OCI-LY7 (cell line): ENCODE results near the gene CELF2. TPM values are rescaled to one million over a fixed set of nuclear protein-coding genes. Genes with fewer than 3 reads are reported as not detected.

ENCODE experiments used
- BruUV-seq: library from RNA; stranded (reverse); fragments of 400-500 nt; replicated peaks from 2 replicates; lab custom pipeline; 2021; lab: Mats Ljungman, UMichigan
- CTCF ChIA-PET: fragments of 300-600 bp; sonication (Branson Sonifier 250); formaldehyde crosslinking; loops from one replicate; lab custom pipeline; 2022; ENCODE audit warnings: antibody characterized with exemption; ENCODE audit not compliant: unreplicated experiment; lab: Charles Lee
- POLR2A ChIA-PET: fragments of 300-600 bp; sonication (Branson Sonifier 250); formaldehyde crosslinking; loops from one replicate; lab custom pipeline; 2022; ENCODE audit warnings: antibody characterized with exemption; lab: Charles Lee
- DNase-seq: peaks from one replicate; pipeline ENCODE4 v3.0.0-alpha.2; 2015; ENCODE audit warnings: low spot score
- H2AFZ ChIP-seq: fragments of 200-600 bp; sonication (generic), shearing (Covaris generic); 2 replicates; pipeline ENCODE4 v1.6.1; 2014; ENCODE audit warnings: mild to moderate bottlenecking, antibody characterized with exemption, low read length, moderate library complexity
- H3K27ac ChIP-seq: fragments of 200-600 bp; sonication (generic); 2 replicates; pipeline ENCODE4 v1.5.1; 2014; ENCODE audit warnings: mixed run types, low read depth, mild to moderate bottlenecking, moderate library complexity, low read length, inconsistent platforms; ENCODE audit not compliant: poor library complexity, severe bottlenecking
- H3K36me3 ChIP-seq: fragments of 200-600 bp; sonication (generic); 2 replicates; pipeline ENCODE4 v1.6.1; 2014; ENCODE audit warnings: mild to moderate bottlenecking, antibody characterized with exemption, low read length, moderate library complexity, mixed read lengths; ENCODE audit not compliant: insufficient read depth
- H3K4me1 ChIP-seq: fragments of 200-600 bp; sonication (generic); 2 replicates; pipeline ENCODE4 v1.5.1; 2014; ENCODE audit warnings: mild to moderate bottlenecking, low read length; ENCODE audit not compliant: insufficient read depth, poor library complexity, severe bottlenecking
- H3K4me2 ChIP-seq: fragments of 200-600 bp; sonication (generic); 2 replicates; pipeline ENCODE4 v1.6.1; 2014; ENCODE audit warnings: mild to moderate bottlenecking, low read length
- H3K4me3 ChIP-seq: fragments of 200-600 bp; sonication (generic); 2 replicates; pipeline ENCODE4 v1.5.1; 2014; ENCODE audit warnings: mild to moderate bottlenecking, low read depth, low read length; ENCODE audit not compliant: poor library complexity, severe bottlenecking
- H3K79me2 ChIP-seq: fragments of 200-600 bp; sonication (generic); 2 replicates; pipeline ENCODE4 v1.6.1; 2016; ENCODE audit warnings: low read depth, mild to moderate bottlenecking, low read length, moderate library complexity, mixed read lengths; ENCODE audit not compliant: insufficient read depth
- H3K9me2 ChIP-seq: fragments of 200-600 bp; sonication (generic); 2 replicates; pipeline ENCODE4 v1.6.1; 2016; ENCODE audit warnings: mild to moderate bottlenecking, low read length, mixed read lengths; ENCODE audit not compliant: insufficient read depth
- H3K9me3 ChIP-seq: fragments of 200-600 bp; sonication (generic); 2 replicates; pipeline ENCODE4 v1.6.1; 2014; ENCODE audit warnings: mild to moderate bottlenecking, mixed run types, low read length, mixed read lengths
- H4K20me1 ChIP-seq: fragments of 200-600 bp; sonication (generic); 2 replicates; pipeline ENCODE4 v1.6.1; 2014; ENCODE audit warnings: mild to moderate bottlenecking, antibody characterized with exemption, low read length, moderate library complexity, mixed read lengths; ENCODE audit not compliant: insufficient read depth
- EZH2phosphoT487 ChIP-seq: fragments of 200-600 bp; sonication (generic); IDR thresholded peaks from 2 replicates; pipeline ENCODE4 v1.6.1; 2018; ENCODE audit warnings: low read depth, borderline replicate concordance, mild to moderate bottlenecking, mixed run types, antibody characterized with exemption, low read length, moderate library complexity, mixed read lengths
- intact Hi-C: fragments of 100-400 bp; cut with micrococcal nuclease; formaldehyde crosslinking; loops from one replicate; pipeline ENCODE4 v1.10.0; 2022; ENCODE audit not compliant: unreplicated experiment
- total RNA-seq, 2 experiments: library from RNA; depleted of rRNA in 1 of 2; stranded (reverse); fragments of >200 nt in 1 of 2; shearing (Covaris generic) in 1 of 2; gene quantifications; 2 replicates each; pipeline ENCODE4 v1.2.3, GENCODE V29; 2014 to 2022
- TF ChIP-seq, protein P1 (sequence below): fragments of 200-600 bp; sonication (generic); conservative IDR thresholded peaks from 2 replicates; pipeline ENCODE4 v1.5.1; 2014; ENCODE audit warnings: mild to moderate bottlenecking, antibody characterized with exemption, low read length, moderate library complexity, mixed read lengths

CELF2 gene
- total RNA-seq, 2 experiments from 2014 or later, result 5.4 to 19.1 TPM

GRCh38 chr10:11299125-11299524, 281.5 kb downstream of the CELF2 start:
- no peaks in the 10 kb centered on the region for H3K79me2 ChIP-seq
- no peak overlapping the region for H3K4me2 ChIP-seq
- H3K4me3 ChIP-seq, result no peak overlapping the region
- no peaks in the 10 kb centered on the region for H3K9me3 ChIP-seq
- H4K20me1 ChIP-seq, result no peaks in the 10 kb centered on the region
- no TSS peak for BruUV-seq
- ChIA-PET CTCF (no interaction called here), POLR2A (interaction anchor here (0.7 kb wide), 1 partner anchor 296 kb away, joined by 3 read pairs; no protein-coding TSS in a partner anchor)
- TF ChIP-seq, protein P1, sequence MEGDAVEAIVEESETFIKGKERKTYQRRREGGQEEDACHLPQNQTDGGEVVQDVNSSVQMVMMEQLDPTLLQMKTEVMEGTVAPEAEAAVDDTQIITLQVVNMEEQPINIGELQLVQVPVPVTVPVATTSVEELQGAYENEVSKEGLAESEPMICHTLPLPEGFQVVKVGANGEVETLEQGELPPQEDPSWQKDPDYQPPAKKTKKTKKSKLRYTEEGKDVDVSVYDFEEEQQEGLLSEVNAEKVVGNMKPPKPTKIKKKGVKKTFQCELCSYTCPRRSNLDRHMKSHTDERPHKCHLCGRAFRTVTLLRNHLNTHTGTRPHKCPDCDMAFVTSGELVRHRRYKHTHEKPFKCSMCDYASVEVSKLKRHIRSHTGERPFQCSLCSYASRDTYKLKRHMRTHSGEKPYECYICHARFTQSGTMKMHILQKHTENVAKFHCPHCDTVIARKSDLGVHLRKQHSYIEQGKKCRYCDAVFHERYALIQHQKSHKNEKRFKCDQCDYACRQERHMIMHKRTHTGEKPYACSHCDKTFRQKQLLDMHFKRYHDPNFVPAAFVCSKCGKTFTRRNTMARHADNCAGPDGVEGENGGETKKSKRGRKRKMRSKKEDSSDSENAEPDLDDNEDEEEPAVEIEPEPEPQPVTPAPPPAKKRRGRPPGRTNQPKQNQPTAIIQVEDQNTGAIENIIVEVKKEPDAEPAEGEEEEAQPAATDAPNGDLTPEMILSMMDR, result no peak
- TF ChIP-seq EZH2phosphoT487, result no peak
- H2AFZ ChIP-seq, result no peak overlapping the region
- no peak for DNase-seq
- H3K36me3 ChIP-seq, result no peaks in the 10 kb centered on the region
- no peak overlapping the region for H3K27ac ChIP-seq
- no peaks in the 10 kb centered on the region for H3K4me1 ChIP-seq
- H3K9me2 ChIP-seq, result no peaks in the 10 kb centered on the region
- intact Hi-C loops, result no loop called here

GRCh38 chr10:11300026-11300425, 282.4 kb downstream of the CELF2 start:
- CTCF ChIA-PET, result no interaction called here
- H3K36me3 ChIP-seq, result no peaks in the 10 kb centered on the region
- BruUV-seq, result no TSS peak
- no peak overlapping the region for H3K4me2 ChIP-seq
- no peak overlapping the region for H3K4me3 ChIP-seq
- no peaks in the 10 kb centered on the region for H4K20me1 ChIP-seq
- intact Hi-C loops, result no loop called here
- no peaks in the 10 kb centered on the region for H3K9me3 ChIP-seq
- no peak for DNase-seq
- TF ChIP-seq, protein P1, result no peak
- no peak for TF ChIP-seq EZH2phosphoT487
- no peak overlapping the region for H2AFZ ChIP-seq
- POLR2A ChIA-PET, result no interaction called here
- no peaks in the 10 kb centered on the region for H3K4me1 ChIP-seq
- no peaks in the 10 kb centered on the region for H3K9me2 ChIP-seq
- no peaks in the 10 kb centered on the region for H3K79me2 ChIP-seq
- no peak overlapping the region for H3K27ac ChIP-seq

GRCh38 chr10:11300563-11300962, 282.9 kb downstream of the CELF2 start:
- Histone ChIP-seq H3K36me3 (no peaks in the 10 kb centered on the region), H3K9me2 (no peaks in the 10 kb centered on the region), H3K79me2 (no peaks in the 10 kb centered on the region), H4K20me1 (no peaks in the 10 kb centered on the region), H3K4me3 (no peak overlapping the region), H3K27ac (no peak overlapping the region), H3K4me1 (no peaks in the 10 kb centered on the region), H3K9me3 (no peaks in the 10 kb centered on the region), H3K4me2 (no peak overlapping the region), H2AFZ (no peak overlapping the region)
- ChIA-PET CTCF (no interaction called here), POLR2A (no interaction called here)
- TF ChIP-seq, protein P1, result no peak
- TF ChIP-seq EZH2phosphoT487, result no peak
- BruUV-seq, result no TSS peak
- no peak for DNase-seq
- intact Hi-C loops, result no loop called here
